Activated CD4-positive, alpha-beta T cell treated with anti-CD3 and anti-CD28 coated beads, Interleukin-10, Interleukin-2, amounts not matched to agents 100 ng/mL and 50 ng/mL, durations not matched to agents 16 hours and 8 hours (primary cell): Measurements from ENCODE around the gene TMIGD3.

Source experiments
- DNase-seq: peaks from one replicate; pipeline ENCODE4 v3.0.0-alpha.2; 2020

Gene TMIGD3

DNA sequence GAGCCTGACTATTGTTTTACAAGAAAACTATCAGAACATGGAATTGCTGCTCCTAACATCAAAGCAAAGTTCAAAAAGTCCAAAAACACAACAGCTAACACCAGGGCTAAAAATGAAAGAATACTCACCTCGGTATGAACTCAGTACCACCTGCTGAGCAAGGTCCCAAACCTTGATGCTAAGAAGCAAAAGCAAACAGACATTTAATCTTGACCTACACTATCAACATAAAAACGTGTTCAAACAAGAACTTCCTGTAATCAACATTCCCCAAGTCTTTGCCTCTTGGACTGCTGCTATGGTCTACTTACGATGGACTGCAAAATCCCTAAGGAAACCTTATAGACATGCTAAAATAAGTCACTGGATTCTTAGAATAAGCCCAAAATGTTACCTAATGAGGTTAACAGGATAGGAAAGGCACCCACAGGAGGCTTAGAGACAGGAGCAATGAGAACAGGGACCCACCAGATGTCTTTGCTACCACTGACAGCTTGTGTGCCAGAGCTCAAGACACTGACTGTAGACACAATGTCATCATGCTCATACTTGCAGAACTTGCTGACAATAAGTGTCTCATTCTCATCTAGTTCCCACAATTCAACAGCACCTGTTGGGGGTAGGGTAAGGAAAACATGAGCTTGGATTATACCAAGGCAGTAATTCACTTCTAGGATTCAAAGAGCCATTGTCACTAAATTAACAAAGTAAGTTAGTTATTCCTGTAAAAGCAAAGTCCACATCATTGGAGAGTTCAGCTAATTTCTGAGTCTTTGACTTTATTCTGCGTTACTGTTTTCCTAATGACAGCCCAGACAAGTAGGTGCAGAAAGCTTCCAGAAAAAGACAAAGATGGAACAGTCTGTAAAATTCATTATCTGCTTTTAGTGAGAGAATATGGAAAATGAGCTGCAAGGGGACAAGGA is 56.2 kb downstream of the TMIGD3 start:
- no peak for DNase-seq

GRCh38 chr1:111446546-111446945 is 56.9 kb downstream of the TMIGD3 start:
- DNase-seq = no peak

DNA sequence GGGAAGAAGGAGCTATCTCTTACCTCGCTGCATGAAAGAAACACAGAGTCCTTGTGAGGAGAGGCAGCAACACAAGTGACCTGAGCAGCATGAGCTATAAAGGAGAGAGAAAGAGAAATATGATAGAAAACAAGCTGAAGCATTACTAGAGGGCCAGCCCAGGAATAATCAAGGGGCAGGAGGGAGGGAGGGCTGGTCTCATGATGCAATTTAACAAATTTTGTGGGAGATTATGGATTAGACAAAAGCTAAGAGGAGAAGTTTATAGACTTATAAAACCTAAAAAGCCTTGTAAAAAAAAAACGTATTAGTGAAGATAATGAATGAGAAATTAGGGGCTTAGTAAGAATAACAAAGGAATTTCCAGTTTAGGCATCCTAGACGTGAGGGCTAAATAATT is 59.4 kb downstream of the TMIGD3 start:
- DNase-seq = no peak

- peak; percentile 32 for DNase-seq
Observed at GRCh38 chr1:111442457-111442856, 61.0 kb downstream of the TMIGD3 start.

GRCh38 chr1:111441573-111442192 is 61.8 kb downstream of the TMIGD3 start:
- DNase-seq = peak; percentile 55

DNA sequence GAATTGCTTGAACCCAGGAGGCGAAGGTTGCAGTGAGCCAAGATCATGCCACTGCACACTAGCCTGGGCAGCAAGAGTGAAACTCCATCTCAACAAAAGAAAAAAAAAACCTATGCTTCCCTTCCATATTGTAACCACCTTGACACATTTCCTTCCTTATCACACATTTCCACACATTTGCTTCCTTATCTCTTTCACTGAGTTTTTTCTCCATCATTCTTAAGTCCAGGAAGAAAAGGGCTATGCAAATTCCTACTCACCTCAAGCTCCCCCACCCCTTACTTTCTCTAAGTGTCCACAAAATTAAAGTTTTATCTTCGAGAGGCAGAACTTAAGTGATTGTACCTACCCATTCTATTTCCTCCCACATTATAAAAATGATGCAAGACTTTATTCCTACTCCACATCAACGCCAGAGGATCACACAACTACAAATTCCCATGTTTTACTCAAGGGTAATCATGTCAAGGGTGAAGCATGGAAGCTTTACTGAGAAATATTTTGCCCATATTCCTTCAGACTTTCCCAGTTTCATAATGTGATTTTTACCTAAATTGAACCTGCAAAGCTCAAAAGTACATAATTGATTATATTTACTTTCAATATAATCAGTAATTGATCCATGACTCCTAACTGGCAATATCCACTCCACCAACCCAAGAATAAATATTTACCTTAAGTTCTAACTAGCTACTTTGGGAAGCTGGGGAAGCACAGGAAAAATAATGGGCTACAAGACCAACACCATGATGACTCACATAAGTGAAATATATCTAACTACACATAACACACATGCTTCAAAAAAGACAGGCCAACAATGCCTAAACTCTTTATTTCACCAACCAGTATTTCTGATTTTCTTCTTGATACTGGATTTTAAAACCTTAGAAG is 63.7 kb downstream of the TMIGD3 start:
- DNase-seq = no peak

GRCh38 chr1:111436726-111437125 is 66.7 kb downstream of the TMIGD3 start:
- DNase-seq = no peak
